ENCODE results near the gene LUM. TPM values are rescaled to one million over a fixed set of nuclear protein-coding genes. Genes with fewer than 3 reads are reported as not detected.

The LUM gene
- total and polyA plus RNA-seq, 4 donors: 3.7 to 22.3 (median 13.8) TPM

GRCh38 chr12:91074851-91075250 lies 36.4 kb downstream of the LUM start:
- no peak overlapping the region for H3K4me3 ChIP-seq (ENCODE audit: low read depth in 1 of 3, low read length in 3 of 3)
- no peak overlapping the region for H3K9ac ChIP-seq (ENCODE audit: low read depth in 1 of 2, low read length in 2 of 2)
- H3K36me3 ChIP-seq (ENCODE audit: control insufficient read depth in 4 of 4, insufficient read depth in 3 of 4, low read depth in 1 of 4, low read length in 3 of 4): no peaks in the 10 kb centered on the region
- no peaks in the 10 kb centered on the region for H3K9me3 ChIP-seq (ENCODE audit: control insufficient read depth in 4 of 4, low read length in 3 of 4)
- H3K27ac ChIP-seq (ENCODE audit: low read depth in 1 of 2, low read length in 2 of 2): no peak overlapping the region
- no peak for TF ChIP-seq NR2F2 (IDR thresholded peaks at IDR 0.05)
- TF ChIP-seq JUND (IDR thresholded peaks at IDR 0.05): no peak
- TF ChIP-seq FOXA2 (IDR thresholded peaks at IDR 0.05): no peak
- TF ChIP-seq FOXA1 (IDR thresholded peaks at IDR 0.05): no peak
- TF ChIP-seq GABPA (IDR thresholded peaks at IDR 0.05 in 1 of 2, conservative IDR thresholded peaks at IDR 0.05 in 1 of 2): no peak
- no peak for TF ChIP-seq TAF1 (conservative IDR thresholded peaks at IDR 0.05)
- TF ChIP-seq YY1 (IDR thresholded peaks at IDR 0.05): no peak
- TF ChIP-seq, protein P1, sequence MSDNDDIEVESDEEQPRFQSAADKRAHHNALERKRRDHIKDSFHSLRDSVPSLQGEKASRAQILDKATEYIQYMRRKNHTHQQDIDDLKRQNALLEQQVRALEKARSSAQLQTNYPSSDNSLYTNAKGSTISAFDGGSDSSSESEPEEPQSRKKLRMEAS (IDR thresholded peaks at IDR 0.05): no peak
- no peak for TF ChIP-seq SP1 (IDR thresholded peaks at IDR 0.05)
- TF ChIP-seq ZBTB33 (IDR thresholded peaks at IDR 0.05): no peak
- TF ChIP-seq CTCF (IDR thresholded peaks at IDR 0.05; ENCODE audit: low read depth, low read length, missing input control): no peak
- TF ChIP-seq HNF4A (conservative IDR thresholded peaks at IDR 0.05): no peak
- TF ChIP-seq REST (IDR thresholded peaks at IDR 0.05): no peak
- no peak for TF ChIP-seq RXRA (IDR thresholded peaks at IDR 0.05)
- TF ChIP-seq HNF4G (IDR thresholded peaks at IDR 0.05): no peak
- TF ChIP-seq EGR1 (IDR thresholded peaks at IDR 0.05; ENCODE audit: low read depth in 2 of 2): no peak
- DNase-seq (ENCODE audit: low spot score): no peak
- peaks cover 0 to 7% (median 0%) of the 10 kb centered on the region in 4 donors for H3K27me3 ChIP-seq (ENCODE audit: control insufficient read depth in 4 of 4, insufficient read depth in 4 of 4, low read length in 3 of 4)
- 51% methylated on average over 1 of the region's 1 CpG for WGBS
- no peaks in the 10 kb centered on the region for H3K4me1 ChIP-seq (ENCODE audit: control insufficient read depth in 4 of 4, insufficient read depth in 4 of 4, low read length in 3 of 4)

GRCh38 chr12:91074154-91074709 lies 37.1 kb downstream of the LUM start:
- Histone ChIP-seq H3K4me1 (ENCODE audit: control insufficient read depth in 4 of 4, insufficient read depth in 4 of 4, low read length in 3 of 4) (no peaks in the 10 kb centered on the region), H3K27ac (ENCODE audit: low read depth in 1 of 2, low read length in 2 of 2) (no peak overlapping the region), H3K27me3 (ENCODE audit: control insufficient read depth in 4 of 4, insufficient read depth in 4 of 4, low read length in 3 of 4) (peaks cover 0 to 7% (median 0%) of the 10 kb centered on the region in 4 donors), H3K9me3 (ENCODE audit: control insufficient read depth in 4 of 4, low read length in 3 of 4) (no peaks in the 10 kb centered on the region), H3K9ac (ENCODE audit: low read depth in 1 of 2, low read length in 2 of 2) (no peak overlapping the region), H3K36me3 (ENCODE audit: control insufficient read depth in 4 of 4, insufficient read depth in 3 of 4, low read depth in 1 of 4, low read length in 3 of 4) (no peaks in the 10 kb centered on the region), H3K4me3 (ENCODE audit: low read depth in 1 of 3, low read length in 3 of 3) (no peak overlapping the region)
- WGBS: 68% methylated on average over 6 of the region's 6 CpGs
- no peak for DNase-seq (ENCODE audit: low spot score)
- TF ChIP-seq HNF4G (IDR thresholded peaks at IDR 0.05): no peak
- TF ChIP-seq, protein P1 (IDR thresholded peaks at IDR 0.05): no peak
- no peak for TF ChIP-seq TAF1 (conservative IDR thresholded peaks at IDR 0.05)
- TF ChIP-seq EGR1 (IDR thresholded peaks at IDR 0.05; ENCODE audit: low read depth in 2 of 2): no peak
- no peak for TF ChIP-seq NR2F2 (IDR thresholded peaks at IDR 0.05)
- TF ChIP-seq FOXA1 (IDR thresholded peaks at IDR 0.05): no peak
- TF ChIP-seq ZBTB33 (IDR thresholded peaks at IDR 0.05): no peak
- TF ChIP-seq GABPA (IDR thresholded peaks at IDR 0.05 in 1 of 2, conservative IDR thresholded peaks at IDR 0.05 in 1 of 2): no peak
- no peak for TF ChIP-seq JUND (IDR thresholded peaks at IDR 0.05)
- TF ChIP-seq FOXA2 (IDR thresholded peaks at IDR 0.05): no peak
- no peak for TF ChIP-seq RXRA (IDR thresholded peaks at IDR 0.05)
- TF ChIP-seq RAD21 (IDR thresholded peaks at IDR 0.05): no peak

Data from liver (tissue), 9 donors.